Measurements from ENCODE around the gene GNG12. TPM values are rescaled to one million over a fixed set of nuclear protein-coding genes. Genes with fewer than 3 reads are reported as not detected.

The GNG12 gene
- total and polyA plus RNA-seq, 8 donors, result 21.7 to 189 (median 59.6) TPM

- no peaks in the 10 kb centered on the region for H3K36me3 ChIP-seq
- H3K4me1 ChIP-seq, result peaks cover 47 to 94% (median 76%) of the 10 kb centered on the region in 4 donors
- intact Hi-C loops (cut with DNase I; ENCODE audit: low total_unique reads), result no loop called here
- H3K9me3 ChIP-seq, result no peaks in the 10 kb centered on the region
- peak overlapping the region; percentile 78 to 92 (median 88) for H3K27ac ChIP-seq
- H3K4me3 ChIP-seq, result no peak overlapping the region
- WGBS, 5 donors, result 26 to 37% (median 33%) methylated on average over 8 of the region's 8 CpGs
- DNase-seq, result peak in 1 of 2 donors; percentile 60
- TF ChIP-seq POLR2AphosphoS5 (IDR thresholded peaks at IDR 0.05) (peak; percentile 42 to 81 (median 55)), POLR2A (IDR thresholded peaks at IDR 0.05) (no peak), EP300 (IDR thresholded peaks at IDR 0.05) (peak; percentile 28)
- TF ChIP-seq, protein P1, sequence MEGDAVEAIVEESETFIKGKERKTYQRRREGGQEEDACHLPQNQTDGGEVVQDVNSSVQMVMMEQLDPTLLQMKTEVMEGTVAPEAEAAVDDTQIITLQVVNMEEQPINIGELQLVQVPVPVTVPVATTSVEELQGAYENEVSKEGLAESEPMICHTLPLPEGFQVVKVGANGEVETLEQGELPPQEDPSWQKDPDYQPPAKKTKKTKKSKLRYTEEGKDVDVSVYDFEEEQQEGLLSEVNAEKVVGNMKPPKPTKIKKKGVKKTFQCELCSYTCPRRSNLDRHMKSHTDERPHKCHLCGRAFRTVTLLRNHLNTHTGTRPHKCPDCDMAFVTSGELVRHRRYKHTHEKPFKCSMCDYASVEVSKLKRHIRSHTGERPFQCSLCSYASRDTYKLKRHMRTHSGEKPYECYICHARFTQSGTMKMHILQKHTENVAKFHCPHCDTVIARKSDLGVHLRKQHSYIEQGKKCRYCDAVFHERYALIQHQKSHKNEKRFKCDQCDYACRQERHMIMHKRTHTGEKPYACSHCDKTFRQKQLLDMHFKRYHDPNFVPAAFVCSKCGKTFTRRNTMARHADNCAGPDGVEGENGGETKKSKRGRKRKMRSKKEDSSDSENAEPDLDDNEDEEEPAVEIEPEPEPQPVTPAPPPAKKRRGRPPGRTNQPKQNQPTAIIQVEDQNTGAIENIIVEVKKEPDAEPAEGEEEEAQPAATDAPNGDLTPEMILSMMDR (IDR thresholded peaks at IDR 0.05), result no peak
- no peaks in the 10 kb centered on the region for H3K27me3 ChIP-seq
These were observed 83.2 kb downstream of the GNG12 start for GRCh38 chr1:67749844-67750690.

GRCh38 chr1:67749263-67749843 is 83.9 kb downstream of the GNG12 start:
- H3K36me3 ChIP-seq, result no peaks in the 10 kb centered on the region
- peak overlapping the region in 1 of 4 donors; percentile 23 for H3K4me3 ChIP-seq
- TF ChIP-seq POLR2AphosphoS5 (IDR thresholded peaks at IDR 0.05) (peak in 1 of 3 donors; percentile 7), EP300 (IDR thresholded peaks at IDR 0.05) (no peak)
- H3K27me3 ChIP-seq, result no peaks in the 10 kb centered on the region
- H3K27ac ChIP-seq, result peak overlapping the region; percentile 80 to 93 (median 88)
- peak in 1 of 2 donors; percentile 35 for DNase-seq
- H3K4me1 ChIP-seq, result peaks cover 47 to 97% (median 76%) of the 10 kb centered on the region in 4 donors
- H3K9me3 ChIP-seq, result no peaks in the 10 kb centered on the region
- WGBS, 5 donors, result 26 to 50% (median 41%) methylated on average over 4 to 5 of the region's 5 CpGs
- intact Hi-C loops (cut with DNase I; ENCODE audit: low total_unique reads), result no loop called here

GRCh38 chr1:67748630-67749029 is 84.6 kb downstream of the GNG12 start:
- Histone ChIP-seq H3K9me3 (no peaks in the 10 kb centered on the region), H3K4me1 (peaks cover 47 to 92% (median 73%) of the 10 kb centered on the region in 4 donors), H3K4me3 (peak overlapping the region in 3 of 4 donors; percentile 13 to 23 (median 23)), H3K36me3 (no peaks in the 10 kb centered on the region), H3K27ac (peak overlapping the region; percentile 80 to 93 (median 88)), H3K27me3 (no peaks in the 10 kb centered on the region)
- peak in 1 of 2 donors; percentile 87 for DNase-seq
- TF ChIP-seq, protein P1 (IDR thresholded peaks at IDR 0.05), result no peak
- TF ChIP-seq EP300 (IDR thresholded peaks at IDR 0.05), result no peak
- no peak for TF ChIP-seq POLR2A (IDR thresholded peaks at IDR 0.05)
- peak in 2 of 3 donors; percentile 80 to 87 for TF ChIP-seq POLR2AphosphoS5 (IDR thresholded peaks at IDR 0.05)
- intact Hi-C loops (cut with DNase I; ENCODE audit: low total_unique reads), result no loop called here
- WGBS, 5 donors, result 4 to 7% (median 5%) methylated on average over 2 of the region's 2 CpGs

DNA sequence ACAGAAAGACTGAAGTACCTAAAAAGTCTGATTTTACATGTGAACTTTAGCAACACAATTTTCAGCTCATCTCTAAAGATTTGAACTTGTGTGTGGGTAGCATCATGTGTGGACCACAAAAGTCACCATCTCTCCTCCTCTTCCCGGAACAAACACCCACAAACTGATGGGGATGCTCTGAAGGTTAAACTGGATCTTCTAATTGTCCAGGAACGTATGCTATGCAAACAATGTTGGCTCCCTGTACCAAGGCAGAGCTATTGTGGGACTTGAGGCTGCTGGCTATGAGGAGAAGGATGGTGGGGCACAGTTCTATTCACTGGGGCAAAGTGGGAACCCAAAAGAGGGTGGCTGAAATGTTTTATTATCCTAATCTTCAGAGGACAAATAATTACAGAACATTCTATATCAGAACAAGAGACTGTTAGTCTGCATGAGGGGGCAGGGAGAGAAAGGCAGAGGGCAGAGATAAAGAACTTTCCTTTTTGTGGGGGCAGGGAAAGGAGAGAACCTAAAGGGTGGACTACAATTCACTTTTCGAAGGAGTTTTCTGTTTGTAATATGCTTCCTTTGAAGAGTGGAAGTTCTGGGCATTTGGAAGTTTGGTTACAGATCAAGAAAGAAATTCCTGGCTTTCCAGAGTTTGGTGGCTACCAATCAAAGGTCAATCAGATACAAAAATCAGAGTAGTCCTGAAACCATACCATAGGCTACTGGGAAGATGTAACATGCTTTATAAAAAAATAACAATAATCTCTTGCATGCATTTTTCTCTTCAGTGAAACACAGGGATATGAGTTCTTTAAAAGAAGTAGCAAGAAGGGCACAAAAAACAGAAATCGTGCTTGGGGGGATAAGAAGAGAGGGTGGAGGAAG is 85.4 kb downstream of the GNG12 start:
- intact Hi-C loops (cut with DNase I; ENCODE audit: low total_unique reads), result no loop called here
- Histone ChIP-seq H3K9me3 (no peaks in the 10 kb centered on the region), H3K4me3 (peak overlapping the region in 3 of 4 donors; percentile 13 to 23 (median 23)), H3K36me3 (no peaks in the 10 kb centered on the region), H3K27ac (peak overlapping the region; percentile 80 to 93 (median 88)), H3K27me3 (no peaks in the 10 kb centered on the region), H3K4me1 (peaks cover 47 to 92% (median 72%) of the 10 kb centered on the region in 4 donors)
- no peak for DNase-seq
- TF ChIP-seq, protein P1 (IDR thresholded peaks at IDR 0.05), result no peak
- TF ChIP-seq POLR2AphosphoS5 (IDR thresholded peaks at IDR 0.05), result peak in 1 of 3 donors; percentile 49
- TF ChIP-seq EP300 (IDR thresholded peaks at IDR 0.05), result no peak
- no peak for TF ChIP-seq POLR2A (IDR thresholded peaks at IDR 0.05)
- WGBS, 5 donors, result 14 to 34% (median 23%) methylated on average over 4 of the region's 4 CpGs

Measured in stomach (tissue), 9 donors.